Natural killer cell (primary cell): ENCODE measurements around the gene MORN5. TPM values are rescaled to one million over a fixed set of nuclear protein-coding genes. Genes with fewer than 3 reads are reported as not detected.

Experiments used
- ATAC-seq, 3 donors: fragments of 150-1000 bp in 2 of 3; fragments of 200-7000 bp in 1 of 3; cut with Tn5 transposase; 1 replicate in 1 of 3; 2 replicates in 2 of 3; pipeline ENCODE4 v1.10.0; 2021; ENCODE audit warnings: mild to moderate bottlenecking in 2 of 3, moderate library complexity in 2 of 3
- DNase-seq, 2 donors: peaks; one replicate each; pipeline versions ENCODE4 v3.0.0 to v3.0.0-alpha.2; 2013 to 2021; ENCODE audit warnings: mixed read lengths in 1 of 2
- H3K27ac ChIP-seq: one replicate; pipeline ENCODE4 v1.5.1; 2013; ENCODE audit warnings: mild to moderate bottlenecking, low read length
- H3K27me3 ChIP-seq: one replicate; pipeline ENCODE4 v1.6.1; 2013; ENCODE audit warnings: low read length; ENCODE audit not compliant: control insufficient read depth, insufficient read depth
- H3K36me3 ChIP-seq: one replicate; pipeline ENCODE4 v1.6.1; 2013; ENCODE audit warnings: low read length; ENCODE audit not compliant: control insufficient read depth, insufficient read depth
- H3K4me1 ChIP-seq: one replicate; pipeline ENCODE4 v1.6.1; 2013; ENCODE audit warnings: low read length; ENCODE audit not compliant: control insufficient read depth, insufficient read depth
- H3K4me3 ChIP-seq: one replicate; pipeline ENCODE4 v1.5.1; 2013; ENCODE audit warnings: low read length
- H3K9me3 ChIP-seq: one replicate; pipeline ENCODE4 v1.6.1; 2013; ENCODE audit warnings: low read length; ENCODE audit not compliant: control insufficient read depth, insufficient read depth
- H3K27ac Mint-ChIP-seq, 2 donors: one replicate each; pipeline ENCODE4 v1.8.0; 2022; ENCODE audit warnings: mild to moderate bottlenecking in 2 of 2, mixed read lengths in 2 of 2, moderate library complexity in 1 of 2
- H3K27me3 Mint-ChIP-seq, 2 donors: one replicate each; pipeline ENCODE4 v1.8.0; 2022; ENCODE audit warnings: low read depth in 2 of 2, mixed read lengths in 2 of 2
- H3K36me3 Mint-ChIP-seq: one replicate; pipeline ENCODE4 v1.8.0; 2022; ENCODE audit warnings: mixed read lengths
- H3K4me1 Mint-ChIP-seq, 2 donors: one replicate each; pipeline ENCODE4 v1.8.0; 2022; ENCODE audit warnings: mixed read lengths in 2 of 2
- H3K4me3 Mint-ChIP-seq: one replicate; pipeline ENCODE4 v1.8.0; 2022; ENCODE audit warnings: mild to moderate bottlenecking, moderate library complexity, mixed read lengths
- H3K9me3 Mint-ChIP-seq, 2 donors: one replicate each; pipeline ENCODE4 v1.8.0; 2022; ENCODE audit warnings: mixed read lengths in 2 of 2
- CTCF ChIP-seq: fragments of 200-600 bp; IDR thresholded peaks from one replicate; pipeline ENCODE4 v1.8.0; 2022; ENCODE audit warnings: antibody characterized with exemption
- WGBS: methylation state at CpG from one replicate; pipeline ENCODE4 v1.1.7; 2013; ENCODE audit warnings: missing lambda C conversion rate; ENCODE audit not compliant: insufficient coverage; 5-methylcytosine and 5-hydroxymethylcytosine counted together
- intact Hi-C: fragments of 100-400 bp; cut with micrococcal nuclease; formaldehyde crosslinking; loops from one replicate; pipeline ENCODE4 v1.14.2; 2022
- total RNA-seq, 4 donors: library from RNA; stranded (reverse); fragments of 120-200 nt in 1 of 4; gene quantifications; one replicate each; pipeline versions ENCODE4 v1.2.3 to v1.2.4, GENCODE V29; 2013 to 2022

Gene MORN5
- total RNA-seq, 3 donors from 2014 or later (not counting 1 experiment from before 2014, with no cell fraction given): not detected

- Mint-ChIP-seq H3K27me3 (no peaks in the 10 kb centered on the region), H3K9me3 (no peaks in the 10 kb centered on the region), H3K36me3 (peaks cover 6% of the 10 kb centered on the region), H3K4me3 (no peak overlapping the region), H3K4me1 (peaks cover 10 to 15% of the 10 kb centered on the region in 2 donors), H3K27ac (no peak overlapping the region)
- intact Hi-C loops: no loop called here
- WGBS: 96% methylated on average over 5 of the region's 5 CpGs
- no peaks in the 10 kb centered on the region for H3K27me3 ChIP-seq
- DNase-seq (no peak), ATAC-seq (no peak)
- H3K36me3 ChIP-seq: peaks cover 31% of the 10 kb centered on the region
- no peak overlapping the region for H3K27ac ChIP-seq
- H3K9me3 ChIP-seq: no peaks in the 10 kb centered on the region
- H3K4me1 ChIP-seq: no peaks in the 10 kb centered on the region
- TF ChIP-seq CTCF: no peak
- no peak overlapping the region for H3K4me3 ChIP-seq
These were observed 18.0 kb upstream of the MORN5 start for GRCh38 chr9:122141671-122142070.

- Histone ChIP-seq H3K4me3 (no peak overlapping the region), H3K9me3 (no peaks in the 10 kb centered on the region), H3K36me3 (peaks cover 44% of the 10 kb centered on the region), H3K27me3 (no peaks in the 10 kb centered on the region), H3K27ac (no peak overlapping the region), H3K4me1 (no peaks in the 10 kb centered on the region)
- DNase-seq: no peak
- WGBS: 75% methylated on average over 1 of the region's 1 CpG
- peaks cover 6% of the 10 kb centered on the region for H3K36me3 Mint-ChIP-seq
- no peak for ATAC-seq
- peaks cover 10 to 15% of the 10 kb centered on the region in 2 donors for H3K4me1 Mint-ChIP-seq
- no peaks in the 10 kb centered on the region for H3K27me3 Mint-ChIP-seq
- no peak overlapping the region for H3K4me3 Mint-ChIP-seq
- no peaks in the 10 kb centered on the region for H3K9me3 Mint-ChIP-seq
- peak overlapping the region; percentile 46 to 53 for H3K27ac Mint-ChIP-seq
- no peak for TF ChIP-seq CTCF
- intact Hi-C loops: no loop called here
These were observed 16.4 kb upstream of the MORN5 start for GRCh38 chr9:122143296-122143695.

GRCh38 chr9:122143876-122144405 is 15.8 kb upstream of the MORN5 start:
- Histone ChIP-seq H3K4me3 (no peak overlapping the region), H3K36me3 (peaks cover 47% of the 10 kb centered on the region), H3K9me3 (no peaks in the 10 kb centered on the region), H3K4me1 (no peaks in the 10 kb centered on the region), H3K27ac (no peak overlapping the region), H3K27me3 (no peaks in the 10 kb centered on the region)
- no peaks in the 10 kb centered on the region for H3K27me3 Mint-ChIP-seq
- H3K4me3 Mint-ChIP-seq: no peak overlapping the region
- intact Hi-C loops: no loop called here
- H3K9me3 Mint-ChIP-seq: no peaks in the 10 kb centered on the region
- TF ChIP-seq CTCF: no peak
- 71% methylated on average over 14 of the region's 14 CpGs for WGBS
- DNase-seq (no peak), ATAC-seq (no peak)
- H3K27ac Mint-ChIP-seq: peak overlapping the region; percentile 46 to 53
- peaks cover 6% of the 10 kb centered on the region for H3K36me3 Mint-ChIP-seq
- peaks cover 10 to 15% of the 10 kb centered on the region in 2 donors for H3K4me1 Mint-ChIP-seq
